ENCODE results near the gene ADCY10. TPM values are rescaled to one million over a fixed set of nuclear protein-coding genes. Genes with fewer than 3 reads are reported as not detected.

The ADCY10 gene
- total RNA-seq, 4 donors from 2014 or later: 1.2 to 4.9 (median 2.4) TPM; not detected in 1

- Histone ChIP-seq H3K4me3 (peak within 1 kb of the TSS; percentile 64 to 86 (median 84)), H3K36me3 (no peaks in the 10 kb centered on the region), H3K4me1 (peaks cover 0 to 26% (median 0%) of the 10 kb centered on the region in 4 donors), H3K27ac (peak within 1 kb of the TSS; percentile 89 to 98 (median 96)), H3K9me3 (no peaks in the 10 kb centered on the region), H3K27me3 (no peaks in the 10 kb centered on the region)
- peak; percentile 68 to 84 (median 69) for DNase-seq
- TF ChIP-seq POLR2A (IDR thresholded peaks at IDR 0.05) (no peak), CTCF (IDR thresholded peaks at IDR 0.05) (no peak)
Observed at GRCh38 chr1:167936930-167937708, 23.2 kb upstream of the ADCY10 start, which contains the start of gene MPC2. Gene MPC2, minus strand, starts transcription at chr1:167937072. Its CDS starts 1,231 bp downstream, at chr1:167935841.

GRCh38 chr1:167936068-167936929 lies 22.4 kb upstream of the ADCY10 start, which contains the start of gene DCAF6:
Gene DCAF6, plus strand, starts transcription at chr1:167936683. Its CDS starts 229 bp downstream, at chr1:167936912.
- Histone ChIP-seq H3K27me3 (no peaks in the 10 kb centered on the region), H3K27ac (peak within 1 kb of the TSS; percentile 89 to 98 (median 96)), H3K4me3 (peak within 1 kb of the TSS; percentile 64 to 86 (median 84)), H3K4me1 (peaks cover 0 to 26% (median 0%) of the 10 kb centered on the region in 4 donors), H3K36me3 (no peaks in the 10 kb centered on the region), H3K9me3 (no peaks in the 10 kb centered on the region)
- peak; percentile 97 to 98 (median 98) for DNase-seq
- TF ChIP-seq CTCF (IDR thresholded peaks at IDR 0.05): peak in 1 of 6 experiments; percentile 20
- peak; percentile 94 to 98 for TF ChIP-seq POLR2A (IDR thresholded peaks at IDR 0.05)

- Histone ChIP-seq H3K9me3 (no peaks in the 10 kb centered on the region), H3K4me1 (peaks cover 0 to 26% (median 0%) of the 10 kb centered on the region in 4 donors), H3K27me3 (no peaks in the 10 kb centered on the region), H3K36me3 (no peaks in the 10 kb centered on the region), H3K27ac (peak overlapping the region; percentile 89 to 98 (median 96)), H3K4me3 (peak overlapping the region; percentile 64 to 86 (median 84))
- TF ChIP-seq CTCF (IDR thresholded peaks at IDR 0.05): no peak
- peak; percentile 81 to 83 for TF ChIP-seq POLR2A (IDR thresholded peaks at IDR 0.05)
- DNase-seq: peak in 2 of 3 donors; percentile 60 to 65
Observed at GRCh38 chr1:167935216-167936067, 21.5 kb upstream of the ADCY10 start.

- peak overlapping the region; percentile 89 to 98 (median 96) for H3K27ac ChIP-seq
- TF ChIP-seq CTCF (IDR thresholded peaks at IDR 0.05) (no peak), POLR2A (IDR thresholded peaks at IDR 0.05) (no peak)
- no peak for DNase-seq
- H3K4me1 ChIP-seq: peaks cover 0 to 26% (median 0%) of the 10 kb centered on the region in 4 donors
- H3K9me3 ChIP-seq: no peaks in the 10 kb centered on the region
- H3K36me3 ChIP-seq: no peaks in the 10 kb centered on the region
- H3K4me3 ChIP-seq: peak overlapping the region; percentile 64 to 86 (median 84)
- H3K27me3 ChIP-seq: no peaks in the 10 kb centered on the region
Observed at GRCh38 chr1:167934426-167935215, 20.7 kb upstream of the ADCY10 start.

Measured in Peyer's patch (tissue), 4 donors.